IMR-90 (cell line): ENCODE measurements around the gene ZNF407. TPM values are rescaled to one million over a fixed set of nuclear protein-coding genes. Genes with fewer than 3 reads are reported as not detected.

Source experiments
- ATAC-seq: fragments of 200-7000 bp; cut with Tn5 transposase; 2 replicates; pipeline ENCODE4 v1.9.1; 2020; ENCODE audit warnings: low read depth, mild to moderate bottlenecking, moderate library complexity
- BruUV-seq: library from RNA; stranded (reverse); fragments of 400-500 nt; replicated peaks from 2 replicates; lab custom pipeline; 2021; lab: Mats Ljungman, UMichigan
- CTCF ChIA-PET: fragments of 300-600 bp; formaldehyde crosslinking; extraction: SDS; loops from one replicate; lab custom pipeline; 2021; ENCODE audit warnings: antibody characterized with exemption; lab: Yijun Ruan, JAX
- POLR2A ChIA-PET: fragments of 300-600 bp; sonication (Branson Sonifier 250); formaldehyde crosslinking; loops from one replicate; lab custom pipeline; 2022; ENCODE audit warnings: antibody characterized with exemption; ENCODE audit not compliant: unreplicated experiment; lab: Charles Lee
- DNase-seq: peaks from one replicate; pipeline ENCODE4 v3.0.0; 2013
- H2AFZ ChIP-seq: replicated peaks from 2 replicates; pipeline ENCODE3; 2013; ENCODE audit warnings: low read length, mild to moderate bottlenecking; ENCODE audit not compliant: poor library complexity
- H2AK5ac ChIP-seq: 2 replicates; pipeline ENCODE4 v1.6.1; 2013; ENCODE audit warnings: low read depth, low read length, inconsistent platforms
- H2AK9ac ChIP-seq: replicated peaks from 2 replicates; pipeline ENCODE3; 2013; ENCODE audit warnings: mild to moderate bottlenecking, low read depth, low read length, moderate library complexity; ENCODE audit not compliant: poor library complexity
- H2BK120ac ChIP-seq: 2 replicates; pipeline ENCODE4 v1.6.1; 2013; ENCODE audit warnings: low read depth, low read length, inconsistent platforms
- H2BK15ac ChIP-seq: 3 replicates; pipeline ENCODE4 v1.6.1; 2013; ENCODE audit warnings: low read depth, low read length, inconsistent platforms
- H2BK20ac ChIP-seq: 2 replicates; pipeline ENCODE4 v1.6.1; 2013; ENCODE audit warnings: low read depth, mild to moderate bottlenecking, inconsistent platforms, low read length, moderate library complexity
- H2BK5ac ChIP-seq: 2 replicates; pipeline ENCODE4 v1.6.1; 2013; ENCODE audit warnings: mild to moderate bottlenecking, low read depth, low read length, inconsistent platforms; ENCODE audit not compliant: poor library complexity, severe bottlenecking
- H3K14ac ChIP-seq: replicated peaks from 2 replicates; pipeline ENCODE4 v1.6.1; 2013; ENCODE audit warnings: low read depth, low read length, inconsistent platforms
- H3K18ac ChIP-seq: 2 replicates; pipeline ENCODE4 v1.6.1; 2013; ENCODE audit warnings: low read depth, low read length, control low read depth
- H3K23ac ChIP-seq: 2 replicates; pipeline ENCODE4 v1.6.1; 2013; ENCODE audit warnings: low read depth, low read length, inconsistent platforms
- H3K27ac ChIP-seq: 2 replicates; pipeline ENCODE4 v1.5.1; 2013; ENCODE audit warnings: mild to moderate bottlenecking, control low read depth, low read length; ENCODE audit not compliant: insufficient read depth
- H3K27me3 ChIP-seq: 2 replicates; pipeline ENCODE4 v1.6.1; 2013; ENCODE audit warnings: low read length; ENCODE audit not compliant: control insufficient read depth, insufficient read depth
- H3K36me3 ChIP-seq: 2 replicates; pipeline ENCODE4 v1.6.1; 2013; ENCODE audit warnings: low read length, mixed read lengths; ENCODE audit not compliant: control insufficient read depth, insufficient read depth
- H3K4ac ChIP-seq: 2 replicates; pipeline ENCODE4 v1.6.1; 2013; ENCODE audit warnings: low read depth, low read length, inconsistent platforms
- H3K4me1 ChIP-seq: 2 replicates; pipeline ENCODE4 v1.6.1; 2013; ENCODE audit warnings: low read length, mixed read lengths; ENCODE audit not compliant: control insufficient read depth, insufficient read depth
- H3K4me2 ChIP-seq: 2 replicates; pipeline ENCODE4 v1.6.1; 2013; ENCODE audit warnings: low read depth, mild to moderate bottlenecking, control low read depth, low read length, moderate library complexity
- H3K4me3 ChIP-seq: 2 replicates; pipeline ENCODE4 v1.5.1; 2013; ENCODE audit warnings: low read depth, mild to moderate bottlenecking, control low read depth, low read length, moderate library complexity; ENCODE audit not compliant: insufficient read depth
- H3K56ac ChIP-seq: 2 replicates; pipeline ENCODE4 v1.6.1; 2013; ENCODE audit warnings: low read length, inconsistent platforms; ENCODE audit not compliant: insufficient read depth; ENCODE audit errors: extremely low read depth
- H3K79me1 ChIP-seq, 2 experiments: 2 replicates each; pipeline ENCODE4 v1.6.1; 2013; ENCODE audit warnings: low read length in 2 of 2, inconsistent platforms in 1 of 2, low read depth in 1 of 2
- H3K9ac ChIP-seq: 2 replicates; pipeline ENCODE4 v1.6.1; 2013; ENCODE audit warnings: low read depth, low read length, control low read depth
- H3K9me1 ChIP-seq: 2 replicates; pipeline ENCODE4 v1.6.1; 2013; ENCODE audit warnings: low read length, inconsistent platforms; ENCODE audit not compliant: insufficient read depth
- H3K9me3 ChIP-seq: 2 replicates; pipeline ENCODE4 v1.6.1; 2013; ENCODE audit warnings: low read length; ENCODE audit not compliant: control insufficient read depth, insufficient read depth
- H4K20me1 ChIP-seq: 2 replicates; pipeline ENCODE4 v1.6.1; 2013; ENCODE audit warnings: low read length, inconsistent platforms; ENCODE audit not compliant: insufficient read depth
- H4K5ac ChIP-seq: 2 replicates; pipeline ENCODE4 v1.6.1; 2013; ENCODE audit warnings: mild to moderate bottlenecking, low read depth, low read length, control low read depth
- H4K8ac ChIP-seq, 2 experiments: 2 replicates each; pipeline ENCODE4 v1.6.1; 2013; ENCODE audit warnings: low read depth in 2 of 2, low read length in 2 of 2, control low read depth in 1 of 2, inconsistent platforms in 1 of 2
- H4K91ac ChIP-seq: 2 replicates; pipeline ENCODE4 v1.6.1; 2013; ENCODE audit warnings: low read depth, low read length, inconsistent platforms; ENCODE audit not compliant: insufficient read depth
- BHLHE40 ChIP-seq: fragments of 150-350 bp; IDR thresholded peaks from 2 replicates; pipeline ENCODE4 v1.6.1; 2016; ENCODE audit warnings: mild to moderate bottlenecking, low read depth, low read length
- CEBPB ChIP-seq: IDR thresholded peaks from 2 replicates; pipeline ENCODE4 v1.6.1; 2012; ENCODE audit warnings: low read depth, low read length, improper control_type of control experiment
- CHD1 ChIP-seq: IDR thresholded peaks from 2 replicates; pipeline ENCODE4 v1.6.1; 2012; ENCODE audit warnings: low read depth, low read length, improper control_type of control experiment
- FOS ChIP-seq: fragments of 150-350 bp; IDR thresholded peaks from 2 replicates; pipeline ENCODE4 v1.6.1; 2016; ENCODE audit warnings: low read depth, low read length
- MAFK ChIP-seq: IDR thresholded peaks from 2 replicates; pipeline ENCODE4 v1.6.1; 2012; ENCODE audit warnings: low read depth, low read length, improper control_type of control experiment
- MAZ ChIP-seq: IDR thresholded peaks from 2 replicates; pipeline ENCODE4 v1.6.1; 2012; ENCODE audit warnings: low read depth, mild to moderate bottlenecking, low read length, improper control_type of control experiment, moderate library complexity, borderline replicate concordance
- MXI1 ChIP-seq: IDR thresholded peaks from 2 replicates; pipeline ENCODE4 v1.6.1; 2012; ENCODE audit warnings: low read depth, mild to moderate bottlenecking, low read length, moderate library complexity, borderline replicate concordance
- NFE2L2 ChIP-seq: fragments of 150-350 bp; IDR thresholded peaks from 2 replicates; pipeline ENCODE4 v1.6.1; 2016; ENCODE audit warnings: low read depth, mild to moderate bottlenecking, low read length
- POLR2A ChIP-seq: IDR thresholded peaks from 2 replicates; pipeline ENCODE4 v1.6.1; 2012; ENCODE audit warnings: mild to moderate bottlenecking, low read depth, low read length
- RAD21 ChIP-seq: IDR thresholded peaks from 2 replicates; pipeline ENCODE4 v1.6.1; 2012; ENCODE audit warnings: low read length, improper control_type of control experiment
- RCOR1 ChIP-seq: IDR thresholded peaks from 2 replicates; pipeline ENCODE4 v1.6.1; 2012; ENCODE audit warnings: mild to moderate bottlenecking, low read length, improper control_type of control experiment; ENCODE audit not compliant: insufficient replicate concordance
- RFX5 ChIP-seq: IDR thresholded peaks from 2 replicates; pipeline ENCODE4 v1.8.0; 2012; ENCODE audit warnings: low read depth, mild to moderate bottlenecking, low read length, moderate library complexity
- SMC3 ChIP-seq: fragments of 150-350 bp; IDR thresholded peaks from 2 replicates; pipeline ENCODE4 v1.6.1; 2016; ENCODE audit warnings: low read depth, mild to moderate bottlenecking, antibody characterized with exemption, low read length, moderate library complexity
- USF2 ChIP-seq: fragments of 150-350 bp; IDR thresholded peaks from 2 replicates; pipeline ENCODE4 v1.6.1; 2017; ENCODE audit warnings: mild to moderate bottlenecking, antibody characterized with exemption, low read length, low read depth
- WGBS, 2 experiments: methylation state at CpG; one replicate each; pipeline versions ENCODE4 v1.1.5 to v1.1.7; 2013; ENCODE audit warnings: missing lambda C conversion rate in 2 of 2; ENCODE audit not compliant: insufficient read length in 1 of 2; ENCODE audit errors: extremely low coverage in 2 of 2; 5-methylcytosine and 5-hydroxymethylcytosine counted together
- dilution Hi-C: fragments of 300-500 bp; cut with HindIII; formaldehyde crosslinking; loops from one replicate; pipeline ENCODE4 v1.14.3; 2018; ENCODE audit warnings: low sequenced_read_pairs; ENCODE audit not compliant: unreplicated experiment
- in situ Hi-C: fragments of 300-500 bp; cut with MboI; formaldehyde crosslinking; loops from 3 replicates; pipeline ENCODE4 v1.14.3; 2019; ENCODE audit warnings: low sequenced_read_pairs, inconsistent platforms, mixed read lengths
- intact Hi-C: fragments of 100-400 bp; cut with micrococcal nuclease; formaldehyde crosslinking; loops from 2 replicates; pipeline ENCODE4 v1.10.0; 2022
- polyA plus RNA-seq, 3 experiments: library from polyadenylated mRNA; depleted of rRNA; stranded (reverse); fragments of >200 nt; gene quantifications; 2 replicates each; pipeline ENCODE4 v1.2.3, GENCODE V29; 2012; ENCODE audit warnings: low replicate concordance in 1 of 3
- total RNA-seq: library from RNA; depleted of rRNA; stranded (reverse); fragments of >200 nt; gene quantifications from 2 replicates; pipeline ENCODE4 v1.2.3, GENCODE V29; 2012
- TF ChIP-seq, protein P1 (sequence below): conservative IDR thresholded peaks from 2 replicates; pipeline ENCODE4 v1.5.1; 2012; ENCODE audit warnings: mild to moderate bottlenecking, low read depth, low read length, improper control_type of control experiment

The ZNF407 gene
- total and polyA plus RNA-seq, 2 of the 4 experiments (the other 2 are of a cell fraction) = 3.1 to 20.1 TPM

- in situ Hi-C loops = no loop called here
- peak overlapping the region; percentile 72 for H2BK5ac ChIP-seq
- H4K20me1 ChIP-seq = no peaks in the 10 kb centered on the region
- peak overlapping the region; percentile 76 for H2AK9ac ChIP-seq
- no peaks in the 10 kb centered on the region for H3K27me3 ChIP-seq
- H3K4me3 ChIP-seq = no peak overlapping the region
- H3K79me1 ChIP-seq = peaks cover 0 to 3% of the 10 kb centered on the region in 2 experiments; a peak in 2 of 4 replicates
- no peak overlapping the region for H2AFZ ChIP-seq
- ChIA-PET CTCF (no interaction called here), POLR2A (no interaction called here)
- H3K36me3 ChIP-seq = no peaks in the 10 kb centered on the region
- H3K27ac ChIP-seq = no peak overlapping the region
- peak overlapping the region; percentile 86 for H4K91ac ChIP-seq
- peak overlapping the region; percentile 94 for H2BK120ac ChIP-seq
- H4K5ac ChIP-seq = peak overlapping the region; percentile 80
- peak overlapping the region; percentile 91 for H2AK5ac ChIP-seq
- no peaks in the 10 kb centered on the region for H3K9me3 ChIP-seq
- intact Hi-C loops = loop anchor here (10.0 kb wide), 1 partner anchor 259 kb away; the partner anchor contains the start of gene PTGR3
- peak overlapping the region; percentile 42 for H3K4me2 ChIP-seq
- peaks cover 13% of the 10 kb centered on the region for H3K4me1 ChIP-seq
- peak overlapping the region; percentile 87; the same call in 2 of the 3 replicates for H2BK15ac ChIP-seq
- ATAC-seq (no peak), DNase-seq (peak; percentile 62)
- dilution Hi-C loops = no loop called here
- H3K9me1 ChIP-seq = peaks cover 6% of the 10 kb centered on the region
- no peak overlapping the region for H3K23ac ChIP-seq
- H3K14ac ChIP-seq = peak overlapping the region; percentile 89
- H3K18ac ChIP-seq = peak overlapping the region; percentile 96; the same call in 1 of the 2 replicates
- peak overlapping the region; percentile 91 for H2BK20ac ChIP-seq
- BruUV-seq = no TSS peak
- peak overlapping the region; percentile 82 for H3K4ac ChIP-seq
- no peak overlapping the region for H3K9ac ChIP-seq
- no peak overlapping the region for H3K56ac ChIP-seq
- H4K8ac ChIP-seq = peak overlapping the region; percentile 12 to 59; a peak in 2 of 4 replicates
- WGBS, 2 experiments = no CpG with 5 or more reads among the region's 7 CpGs
- TF ChIP-seq BHLHE40 = no peak
- TF ChIP-seq CEBPB = no peak
- no peak for TF ChIP-seq NFE2L2
- TF ChIP-seq POLR2A = no peak
- no peak for TF ChIP-seq MAFK
- no peak for TF ChIP-seq CHD1
- no peak for TF ChIP-seq FOS
- no peak for TF ChIP-seq RCOR1
- TF ChIP-seq RAD21 = no peak
- TF ChIP-seq MXI1 = no peak
- TF ChIP-seq, protein P1, sequence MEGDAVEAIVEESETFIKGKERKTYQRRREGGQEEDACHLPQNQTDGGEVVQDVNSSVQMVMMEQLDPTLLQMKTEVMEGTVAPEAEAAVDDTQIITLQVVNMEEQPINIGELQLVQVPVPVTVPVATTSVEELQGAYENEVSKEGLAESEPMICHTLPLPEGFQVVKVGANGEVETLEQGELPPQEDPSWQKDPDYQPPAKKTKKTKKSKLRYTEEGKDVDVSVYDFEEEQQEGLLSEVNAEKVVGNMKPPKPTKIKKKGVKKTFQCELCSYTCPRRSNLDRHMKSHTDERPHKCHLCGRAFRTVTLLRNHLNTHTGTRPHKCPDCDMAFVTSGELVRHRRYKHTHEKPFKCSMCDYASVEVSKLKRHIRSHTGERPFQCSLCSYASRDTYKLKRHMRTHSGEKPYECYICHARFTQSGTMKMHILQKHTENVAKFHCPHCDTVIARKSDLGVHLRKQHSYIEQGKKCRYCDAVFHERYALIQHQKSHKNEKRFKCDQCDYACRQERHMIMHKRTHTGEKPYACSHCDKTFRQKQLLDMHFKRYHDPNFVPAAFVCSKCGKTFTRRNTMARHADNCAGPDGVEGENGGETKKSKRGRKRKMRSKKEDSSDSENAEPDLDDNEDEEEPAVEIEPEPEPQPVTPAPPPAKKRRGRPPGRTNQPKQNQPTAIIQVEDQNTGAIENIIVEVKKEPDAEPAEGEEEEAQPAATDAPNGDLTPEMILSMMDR = no peak
- TF ChIP-seq RFX5 = no peak
- no peak for TF ChIP-seq MAZ
- no peak for TF ChIP-seq USF2
- no peak for TF ChIP-seq SMC3
Measured at GRCh38 chr18:74945774-74946545, 348.3 kb downstream of the ZNF407 start.
